Stimulated activated CD8-positive, alpha-beta memory T cell treated with anti-CD3 and anti-CD28 coated beads, Interleukin-7, amount 100 ng/mL, for 1 hour (primary cell): ENCODE measurements around the gene ADM.

Experiments
- DNase-seq, 2 donors: peaks; one replicate each; pipeline ENCODE4 v3.0.0-alpha.2; 2020; ENCODE audit warnings: low read depth in 2 of 2

Gene ADM

GRCh38 chr11:10309163-10310093, 4.6 kb downstream of the ADM start:
- no peak for DNase-seq

GRCh38 chr11:10310301-10310841, 5.5 kb downstream of the ADM start:
- no peak for DNase-seq

- no peak for DNase-seq
Measured at GRCh38 chr11:10311802-10312201, 6.9 kb downstream of the ADM start.

GRCh38 chr11:10314199-10315072, 9.6 kb downstream of the ADM start:
- no peak for DNase-seq

- no peak for DNase-seq
Measured at GRCh38 chr11:10315083-10315482, 10.2 kb downstream of the ADM start.

- DNase-seq, result no peak
Measured at GRCh38 chr11:10317151-10317755, 12.4 kb downstream of the ADM start.

- DNase-seq, result no peak
Measured at GRCh38 chr11:10317776-10318526, 13.1 kb downstream of the ADM start.

- no peak for DNase-seq
Measured at GRCh38 chr11:10318527-10318802, 13.6 kb downstream of the ADM start.

- DNase-seq, result no peak
Measured at GRCh38 chr11:10319702-10320558, 15.1 kb downstream of the ADM start.

GRCh38 chr11:10320736-10321465, 16.0 kb downstream of the ADM start:
- no peak for DNase-seq

GRCh38 chr11:10322401-10322800, 17.5 kb downstream of the ADM start:
- no peak for DNase-seq

- no peak for DNase-seq
Measured at GRCh38 chr11:10322830-10323792, 18.2 kb downstream of the ADM start.

GRCh38 chr11:10323793-10324170, 18.9 kb downstream of the ADM start:
- no peak for DNase-seq

GRCh38 chr11:10324474-10324873, 19.6 kb downstream of the ADM start:
- DNase-seq, result no peak

GRCh38 chr11:10325277-10326011, 20.6 kb downstream of the ADM start:
- no peak for DNase-seq

- DNase-seq, result no peak
Measured at GRCh38 chr11:10326012-10326964, 21.4 kb downstream of the ADM start.

GRCh38 chr11:10327254-10327653, 22.4 kb downstream of the ADM start:
- no peak for DNase-seq
